OCI-LY1 (cell line): ENCODE data around the gene RABGAP1L.

ENCODE experiments used
- EZH2 ChIP-seq: fragments of 200-600 bp; sonication (generic), shearing (Covaris generic); IDR thresholded peaks from 2 replicates; pipeline ENCODE4 v1.8.0; 2017; ENCODE audit warnings: borderline replicate concordance, mixed run types, mild to moderate bottlenecking, antibody characterized with exemption, low read length, moderate library complexity, mixed read lengths
- TF ChIP-seq, protein P1 (sequence below): fragments of 200-600 bp; sonication (generic), shearing (Covaris generic); IDR thresholded peaks from 2 replicates; pipeline ENCODE4 v1.5.1; 2017; ENCODE audit warnings: mild to moderate bottlenecking, antibody characterized with exemption, low read length, moderate library complexity, mixed read lengths

GRCh38 chr1:174975764-174976163 is 816.4 kb downstream of the RABGAP1L start:
- TF ChIP-seq, protein P1, sequence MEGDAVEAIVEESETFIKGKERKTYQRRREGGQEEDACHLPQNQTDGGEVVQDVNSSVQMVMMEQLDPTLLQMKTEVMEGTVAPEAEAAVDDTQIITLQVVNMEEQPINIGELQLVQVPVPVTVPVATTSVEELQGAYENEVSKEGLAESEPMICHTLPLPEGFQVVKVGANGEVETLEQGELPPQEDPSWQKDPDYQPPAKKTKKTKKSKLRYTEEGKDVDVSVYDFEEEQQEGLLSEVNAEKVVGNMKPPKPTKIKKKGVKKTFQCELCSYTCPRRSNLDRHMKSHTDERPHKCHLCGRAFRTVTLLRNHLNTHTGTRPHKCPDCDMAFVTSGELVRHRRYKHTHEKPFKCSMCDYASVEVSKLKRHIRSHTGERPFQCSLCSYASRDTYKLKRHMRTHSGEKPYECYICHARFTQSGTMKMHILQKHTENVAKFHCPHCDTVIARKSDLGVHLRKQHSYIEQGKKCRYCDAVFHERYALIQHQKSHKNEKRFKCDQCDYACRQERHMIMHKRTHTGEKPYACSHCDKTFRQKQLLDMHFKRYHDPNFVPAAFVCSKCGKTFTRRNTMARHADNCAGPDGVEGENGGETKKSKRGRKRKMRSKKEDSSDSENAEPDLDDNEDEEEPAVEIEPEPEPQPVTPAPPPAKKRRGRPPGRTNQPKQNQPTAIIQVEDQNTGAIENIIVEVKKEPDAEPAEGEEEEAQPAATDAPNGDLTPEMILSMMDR = no peak
- no peak for TF ChIP-seq EZH2
